GM18867 (cell line): ENCODE data around the gene KLHL2.
"Not testable (repeated sequence)": the region's sequence is repeated elsewhere in the genome, so short reads cannot be mapped to it uniquely, and the experiment has no call there.

Experiments
- ATAC-seq: cut with Tn5 transposase; IDR thresholded peaks from one replicate; pipeline ENCODE4 v1.9.1; 2021; ENCODE audit warnings: mild to moderate bottlenecking, moderate library complexity; ENCODE audit not compliant: unreplicated experiment

KLHL2 gene

DNA sequence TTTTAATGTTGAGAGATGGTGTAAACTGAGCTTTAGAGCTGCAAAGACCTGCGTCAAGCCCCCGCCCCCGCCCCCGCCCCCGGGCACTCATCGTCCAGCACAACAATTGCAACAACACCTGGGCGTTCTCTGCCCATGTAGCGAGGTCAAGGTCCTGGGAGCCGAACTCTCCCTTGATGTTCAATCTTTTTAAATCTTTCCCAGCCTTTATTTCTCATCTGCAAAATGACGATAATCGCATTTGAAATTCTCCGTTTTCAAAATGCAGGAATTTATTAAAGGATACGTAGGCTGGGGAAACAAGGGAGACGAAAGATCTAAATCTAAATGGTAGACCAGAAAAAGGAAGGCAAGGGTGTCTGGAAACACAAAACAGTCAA lies 119.5 kb downstream of the KLHL2 start:
- no peak for ATAC-seq

DNA sequence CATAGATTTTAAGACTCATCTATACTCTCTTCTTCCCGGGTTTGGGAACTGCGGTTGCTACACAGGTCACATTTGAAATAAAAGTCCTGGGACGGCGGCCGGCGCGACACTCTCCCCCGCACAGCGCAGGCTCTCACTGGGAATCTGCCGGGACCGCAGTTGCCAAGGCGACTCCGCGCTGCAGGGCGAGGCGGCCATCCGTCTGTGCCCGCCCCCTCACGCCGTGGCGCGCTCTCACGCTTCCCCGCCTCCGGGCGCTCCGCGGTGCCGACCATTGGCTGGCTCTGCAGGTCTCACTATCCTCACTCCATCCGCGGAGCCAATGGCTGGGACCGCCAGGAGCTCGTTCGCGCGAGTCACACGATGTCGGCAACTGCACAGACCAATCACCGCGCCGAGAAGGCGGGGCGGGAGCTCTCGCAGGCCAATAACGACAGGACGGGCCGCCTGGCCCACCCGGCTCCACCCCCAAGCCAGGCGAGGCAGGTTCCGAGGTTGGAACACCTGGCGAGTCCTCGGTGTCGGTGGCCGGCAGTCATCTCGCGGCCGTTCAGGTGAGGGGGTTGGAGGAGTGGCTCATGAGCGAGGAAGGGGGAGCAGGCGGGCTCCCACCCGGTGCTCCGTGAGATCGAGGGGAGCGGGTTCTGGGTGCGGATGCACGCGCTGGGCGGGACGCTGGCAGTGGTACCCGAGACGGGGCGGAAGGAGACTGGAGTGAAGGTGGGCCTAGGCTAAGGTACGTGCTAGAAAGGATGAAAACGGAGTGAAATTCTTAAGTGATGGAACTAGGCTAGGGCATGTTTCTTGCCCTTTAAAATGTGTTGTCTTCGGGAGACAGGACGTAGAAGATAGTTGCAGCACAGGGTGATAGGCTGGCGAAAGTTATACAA lies 120.1 kb downstream of the KLHL2 start, which contains the start of gene MSMO1:
TSS of gene MSMO1 (plus strand) at position 459 of the 890 bp plus-strand sequence. CDS start 5,702 bp downstream, outside the sequence.
- peak; percentile 98 for ATAC-seq

DNA sequence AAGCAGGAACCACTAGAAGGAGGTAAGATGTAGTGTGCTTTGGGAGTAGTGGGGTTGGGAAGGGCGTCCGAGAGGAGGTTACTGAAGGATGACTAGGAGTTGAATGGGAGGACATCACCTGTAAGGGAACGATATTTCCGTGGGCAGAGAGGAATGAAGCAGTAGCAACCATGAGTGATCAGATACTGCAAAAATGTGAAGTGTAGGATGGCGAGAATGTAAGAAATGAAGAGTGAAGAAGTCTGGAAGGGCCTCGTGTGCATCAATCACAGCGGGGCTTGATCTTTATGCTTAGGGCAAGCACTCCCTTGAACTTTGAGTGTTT lies 120.7 kb downstream of the KLHL2 start:
- peak; percentile 0 for ATAC-seq

DNA sequence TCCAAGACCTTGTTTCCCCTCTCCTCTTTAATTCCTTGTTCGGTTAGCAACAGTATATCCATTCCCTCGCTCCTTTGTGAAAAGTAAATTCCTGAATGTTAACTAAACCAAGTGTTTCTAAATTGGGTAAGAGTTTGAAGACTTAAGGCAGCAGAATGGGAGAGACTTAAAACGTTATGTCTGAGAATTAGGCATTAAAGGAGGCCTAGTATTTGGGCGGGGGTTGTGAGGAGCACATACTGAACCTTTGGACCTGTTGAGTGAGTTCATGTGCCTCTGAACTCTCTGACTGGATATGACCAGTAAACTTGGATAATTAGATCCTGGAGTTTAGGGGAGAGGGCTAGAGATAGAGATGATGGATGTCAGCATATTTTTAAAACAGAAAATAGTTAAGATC lies 121.3 kb downstream of the KLHL2 start:
- no peak for ATAC-seq

DNA sequence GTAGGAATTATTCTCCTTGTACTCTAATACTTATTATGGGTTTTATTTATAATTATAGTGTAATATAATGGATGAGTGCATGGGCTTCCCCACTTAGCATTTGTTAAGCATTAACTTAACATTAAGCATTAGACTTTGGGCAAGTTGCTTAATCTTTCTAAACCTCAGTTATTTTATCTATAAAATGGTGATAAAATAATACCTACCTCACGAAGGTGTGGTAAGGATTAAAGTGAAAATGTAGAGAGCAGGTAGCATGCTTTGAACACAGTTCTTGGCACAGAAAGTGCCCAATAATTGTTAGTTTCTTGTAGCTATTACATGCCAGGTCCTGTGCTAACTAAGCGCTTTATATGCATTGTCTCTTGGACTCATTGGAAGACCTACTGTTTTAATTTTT lies 122.7 kb downstream of the KLHL2 start:
- no peak for ATAC-seq

DNA sequence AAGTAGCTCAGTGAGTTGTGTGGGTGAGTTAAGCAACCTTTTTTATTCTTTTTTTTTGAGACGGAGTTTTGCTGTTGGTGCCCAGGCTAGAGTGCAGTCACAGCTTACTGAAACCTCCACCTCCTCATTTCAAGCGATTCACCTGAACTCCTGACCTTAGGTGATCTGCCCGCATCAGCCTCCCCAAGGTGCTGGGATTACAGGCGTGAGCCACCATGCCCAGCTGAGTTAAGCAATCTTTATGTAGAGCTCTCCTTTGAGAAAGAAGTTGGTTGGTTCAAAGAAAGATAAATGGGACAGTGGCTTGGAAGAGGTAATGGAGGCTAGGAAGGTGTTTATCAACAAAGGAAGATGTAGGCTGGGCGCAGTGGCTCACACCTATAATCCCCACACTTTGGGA lies 123.3 kb downstream of the KLHL2 start:
- no peak for ATAC-seq

DNA sequence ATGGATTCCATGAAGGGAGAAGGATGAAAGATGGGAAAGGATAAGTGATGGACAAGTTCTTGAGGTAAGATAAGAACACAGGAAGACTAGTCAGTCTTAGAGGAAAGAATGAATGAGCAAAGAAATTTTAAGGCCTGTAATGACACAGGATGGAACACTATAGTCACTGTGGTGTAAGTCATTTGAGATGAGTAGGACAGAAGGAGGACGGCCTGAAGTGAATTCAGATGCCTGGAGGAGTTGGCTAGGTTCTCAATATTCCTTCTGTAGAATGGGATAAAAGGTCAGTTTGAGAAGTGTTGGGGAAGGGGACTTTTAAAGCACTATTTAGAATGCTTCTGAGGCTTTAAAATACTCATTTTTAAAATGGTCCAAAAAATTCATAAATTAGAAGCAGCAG lies 124.0 kb downstream of the KLHL2 start:
- ATAC-seq, result no peak

DNA sequence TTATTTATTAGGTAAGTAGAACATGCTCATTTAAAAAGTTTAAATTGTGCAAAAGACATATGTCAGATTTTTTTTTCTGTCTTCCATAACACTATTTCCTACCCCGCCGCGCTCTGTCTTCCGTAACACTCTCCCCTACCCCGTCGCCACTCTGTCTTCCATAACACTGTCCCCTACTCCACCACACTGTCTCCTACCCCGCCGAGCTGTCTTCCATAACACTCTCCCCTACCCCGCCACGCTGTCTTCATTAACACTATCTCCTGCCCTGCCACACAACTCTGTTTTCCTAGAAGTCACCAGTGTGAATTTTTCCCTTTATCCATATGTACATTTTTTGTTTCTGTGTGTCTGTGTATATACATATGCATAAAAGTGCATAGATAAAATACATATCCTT lies 124.5 kb downstream of the KLHL2 start:
- no peak for ATAC-seq

DNA sequence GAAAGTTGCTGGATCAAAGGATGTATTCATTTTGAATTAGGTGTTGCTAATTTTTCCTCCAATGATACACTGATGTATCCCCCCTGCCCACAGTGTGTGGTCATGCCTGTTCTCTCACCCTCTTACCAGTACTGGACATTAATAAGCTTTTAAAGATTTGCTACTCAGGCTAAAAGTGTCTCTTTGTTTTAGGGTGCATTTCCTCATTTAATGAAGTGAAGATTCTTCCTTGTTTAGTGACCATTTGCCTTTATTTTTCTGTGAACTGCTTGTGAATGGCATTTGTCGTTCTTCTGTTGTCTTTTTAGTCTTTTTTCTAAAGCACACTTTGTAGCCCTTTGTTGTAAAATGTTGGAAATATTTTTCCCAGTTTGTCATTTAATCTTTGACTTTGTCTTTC lies 125.1 kb downstream of the KLHL2 start:
- no peak for ATAC-seq

DNA sequence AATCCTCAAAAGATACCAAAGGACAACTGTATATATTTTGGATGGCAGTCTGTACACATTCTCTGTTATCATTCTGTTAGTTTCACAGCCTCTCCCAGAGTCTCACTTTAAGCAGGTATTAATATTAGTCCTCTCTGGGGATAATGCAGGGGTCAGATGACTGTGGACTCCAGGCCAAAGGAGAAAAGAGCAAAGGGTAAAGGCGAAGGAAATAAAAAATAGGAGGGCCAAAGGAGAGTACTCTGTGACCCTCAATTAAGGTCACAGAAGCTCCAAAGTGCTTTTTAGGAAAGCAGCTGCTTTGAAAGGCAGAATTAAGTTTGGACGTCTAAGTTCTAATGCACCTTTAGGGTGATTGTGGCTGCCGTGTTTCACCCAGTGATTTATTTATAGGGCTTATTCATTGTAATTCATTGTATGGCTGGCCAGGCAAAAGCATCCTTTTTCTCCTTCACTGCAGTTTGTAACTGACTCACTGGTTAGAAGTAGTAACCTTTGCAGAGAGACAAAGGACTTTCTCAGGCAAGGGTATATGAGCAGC lies 127.9 kb downstream of the KLHL2 start:
- ATAC-seq, result no peak

DNA sequence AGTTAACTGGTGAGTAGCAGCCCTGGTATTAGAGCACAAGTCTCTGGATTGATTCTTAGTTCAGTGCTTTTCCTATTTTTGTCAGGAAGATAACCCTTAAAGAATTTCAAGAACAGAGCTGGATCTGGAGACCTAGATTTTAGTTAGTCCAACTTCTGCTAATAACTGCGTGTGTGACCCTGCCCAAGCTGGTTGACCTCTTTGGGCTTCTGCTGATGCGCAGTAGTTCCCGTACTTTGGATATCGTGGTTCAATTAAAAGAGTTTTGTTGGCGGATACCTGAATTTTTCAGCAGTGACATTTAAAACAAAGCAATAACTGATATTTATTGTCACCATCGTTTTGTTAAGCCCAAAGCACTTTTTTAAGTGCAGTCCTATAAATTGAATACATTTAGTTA lies 129.4 kb downstream of the KLHL2 start:
- ATAC-seq, result no peak

DNA sequence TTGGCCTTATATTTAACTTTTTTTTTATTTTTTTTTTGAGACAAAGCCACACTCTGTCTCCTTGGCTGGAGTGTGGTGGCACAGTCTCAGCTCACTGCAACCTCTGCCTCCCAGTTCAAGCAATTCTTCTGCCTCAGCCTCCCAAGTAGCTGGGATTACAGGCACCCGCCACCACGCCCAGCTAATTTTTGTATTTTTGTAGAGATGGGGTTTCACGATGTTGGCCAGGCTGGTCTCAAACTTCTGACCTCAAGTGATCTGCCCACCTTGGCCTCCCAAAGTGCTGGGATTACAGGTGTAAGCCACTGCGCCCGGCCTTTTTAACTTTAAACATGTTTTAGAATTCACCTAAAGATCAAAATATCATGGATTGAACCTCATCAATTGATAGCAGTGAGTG lies 135.0 kb downstream of the KLHL2 start:
- not testable (repeated sequence) for ATAC-seq

DNA sequence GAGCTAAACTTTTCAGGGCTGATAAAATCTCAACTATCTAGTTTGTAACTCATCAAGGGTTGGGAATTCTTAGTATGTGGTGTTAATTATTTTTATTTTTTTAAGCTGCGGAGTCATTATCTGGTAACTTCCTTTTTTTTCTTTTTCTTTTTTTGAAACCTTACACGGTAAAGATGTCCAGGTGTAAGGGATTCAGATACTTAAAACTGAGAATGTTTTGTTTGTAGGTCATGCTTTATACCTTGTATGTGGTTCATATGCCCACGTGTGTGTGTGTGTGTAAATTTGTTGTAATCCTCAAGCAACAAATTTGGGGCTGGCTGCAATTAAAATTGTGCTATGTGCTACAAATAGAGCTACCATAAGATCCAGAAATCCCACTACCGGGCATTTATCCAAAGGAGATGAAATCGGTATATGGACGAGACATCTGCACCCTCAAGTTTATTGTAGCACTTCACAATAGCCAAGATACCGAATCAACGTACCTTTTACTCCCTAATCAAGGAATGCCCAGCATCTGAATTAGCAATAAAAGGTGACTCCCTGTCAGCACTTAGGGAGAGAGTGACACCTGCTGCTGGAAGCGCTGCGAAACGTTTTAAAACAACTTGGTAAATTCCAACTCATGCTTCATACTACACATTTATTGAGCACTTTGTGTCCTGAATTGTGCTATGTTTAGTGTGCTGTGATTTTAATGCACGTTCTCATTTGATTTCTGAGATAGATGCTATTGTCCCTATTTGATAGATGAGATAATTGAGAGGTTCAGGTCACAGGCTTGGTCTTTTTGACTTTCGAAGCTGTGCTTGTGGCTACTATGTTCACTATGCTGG lies 136.2 kb downstream of the KLHL2 start:
- no peak for ATAC-seq

DNA sequence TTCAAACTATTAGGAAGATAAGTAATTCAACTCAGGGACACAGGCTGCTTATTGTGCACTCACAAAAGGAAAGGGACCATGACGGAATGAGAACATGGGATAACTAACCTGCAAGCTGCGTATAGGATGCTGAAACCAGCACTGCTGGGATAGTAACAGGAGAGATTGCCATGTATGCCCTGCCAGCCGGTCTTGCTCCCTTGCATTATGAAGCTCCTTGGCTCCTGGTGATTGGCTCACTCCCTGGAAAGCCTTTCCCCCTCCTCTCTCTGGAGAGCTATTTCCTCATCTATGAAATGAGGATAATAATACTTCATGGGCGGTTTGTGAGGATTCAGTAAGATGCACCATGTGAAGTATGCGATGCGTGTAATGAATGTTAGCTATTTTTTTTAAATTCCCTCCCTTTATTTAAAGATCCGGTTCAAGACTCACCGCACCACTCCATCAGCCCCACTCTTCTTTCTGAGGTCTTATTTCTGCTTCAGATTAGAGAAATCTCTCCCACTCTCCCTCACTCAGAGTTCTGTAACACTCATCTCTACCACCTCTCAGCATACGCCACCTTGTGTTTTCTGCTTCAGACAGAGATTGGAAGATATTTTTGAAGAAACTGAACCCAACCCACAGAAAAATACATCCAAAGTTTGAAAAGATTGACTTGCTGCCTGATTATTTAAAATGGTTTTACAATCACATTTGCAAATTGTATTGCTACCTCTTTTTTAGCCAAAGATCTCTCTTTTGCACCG lies 138.5 kb downstream of the KLHL2 start:
- ATAC-seq, result no peak

DNA sequence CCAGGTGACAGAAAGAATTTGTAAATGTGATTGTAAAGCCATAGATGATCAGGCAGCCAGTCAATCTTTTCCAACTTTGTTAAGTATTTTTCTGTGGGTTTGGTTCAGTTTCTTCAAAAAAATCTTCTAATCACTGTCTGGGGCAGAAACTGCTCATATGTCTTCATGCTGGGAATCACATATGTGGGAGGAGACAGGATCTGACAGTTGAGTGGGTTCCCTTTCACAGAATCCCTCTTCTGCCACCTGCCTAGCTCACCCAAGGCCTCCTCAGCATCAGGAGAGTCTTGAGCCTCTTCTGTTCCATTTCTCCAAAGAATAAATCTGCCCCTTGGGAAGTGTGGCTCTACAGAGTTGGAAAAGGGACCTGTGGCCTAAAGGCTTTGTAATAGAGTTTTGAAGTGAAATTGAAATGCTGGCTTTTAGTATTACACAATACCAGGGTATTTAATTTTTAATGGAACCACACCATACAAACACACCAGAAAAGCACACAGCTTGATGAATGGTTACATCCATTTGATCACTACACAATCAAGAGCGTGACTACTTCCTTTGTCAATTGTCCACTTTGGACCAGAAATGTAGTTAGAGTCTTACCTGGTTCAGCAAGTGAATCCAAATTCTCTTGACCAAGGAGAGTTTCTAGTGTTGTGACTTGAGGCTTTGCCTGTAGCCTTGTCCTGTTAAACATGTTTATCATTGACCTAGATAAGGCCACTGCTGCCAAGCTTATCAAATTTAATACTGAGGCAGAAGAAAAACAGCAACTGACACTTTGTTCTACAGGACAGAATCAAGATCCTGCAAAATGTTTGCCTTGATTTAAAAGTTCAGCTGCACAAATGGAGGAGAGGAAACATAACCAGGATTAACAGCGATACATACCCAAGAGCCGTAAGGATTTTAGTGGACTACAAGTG lies 140.5 kb downstream of the KLHL2 start:
- ATAC-seq, result no peak

DNA sequence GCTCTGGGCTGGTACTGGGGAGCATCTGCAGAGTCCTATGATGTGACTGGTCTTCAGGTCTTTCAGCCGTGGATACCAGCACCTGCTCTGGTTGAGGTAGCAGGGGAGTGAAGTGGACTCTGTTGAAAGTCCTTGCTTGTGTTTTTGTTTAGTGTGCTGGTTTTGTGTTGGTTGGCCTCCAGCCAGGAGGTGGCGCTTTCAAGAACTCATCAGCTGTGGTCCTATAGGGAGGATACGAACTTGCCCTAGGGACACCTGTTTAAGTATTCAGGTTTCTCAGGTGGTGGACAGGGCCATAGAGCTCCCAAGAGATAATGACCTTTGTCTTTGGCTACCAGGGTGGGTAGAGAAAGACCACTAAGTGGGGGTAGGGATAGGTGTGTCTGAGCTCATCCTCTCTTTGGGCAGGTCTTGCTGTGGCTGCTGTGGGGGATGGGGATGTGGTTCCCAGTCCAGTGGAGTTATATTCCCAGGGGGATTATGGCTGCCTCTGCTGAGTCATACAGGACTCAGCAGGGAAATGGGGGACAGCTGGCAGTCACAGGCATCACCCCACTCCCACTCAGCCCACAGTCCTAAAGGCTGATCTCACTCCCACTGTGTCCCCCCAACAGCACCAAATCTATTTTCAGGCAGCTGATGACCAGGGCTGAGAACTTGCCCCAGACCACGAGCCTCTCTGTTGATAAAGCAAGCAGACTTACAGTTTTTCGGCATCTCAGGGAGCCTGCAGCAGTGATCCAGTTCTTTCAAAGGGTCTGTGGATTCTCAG lies 144.2 kb downstream of the KLHL2 start:
- ATAC-seq, result no peak

DNA sequence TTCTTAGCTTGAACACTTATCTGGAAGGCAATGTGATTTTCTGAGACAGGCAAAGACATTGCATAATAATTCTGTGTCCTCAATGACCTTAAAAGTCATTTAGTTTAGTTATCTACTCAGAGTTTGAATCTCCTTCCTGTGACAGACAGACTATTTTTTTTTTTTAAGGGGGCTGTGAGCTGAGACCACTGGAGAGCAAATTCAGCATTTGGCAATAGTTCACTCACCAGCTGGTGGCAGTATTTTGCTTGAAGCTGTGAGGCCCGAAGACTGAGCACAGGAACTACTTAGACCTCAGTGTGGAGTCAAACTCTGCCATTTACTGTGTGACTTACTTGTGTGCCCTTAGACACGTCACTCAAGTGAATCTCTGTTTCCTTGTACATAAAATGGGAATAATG lies 148.5 kb downstream of the KLHL2 start:
- ATAC-seq, result peak; percentile 63

DNA sequence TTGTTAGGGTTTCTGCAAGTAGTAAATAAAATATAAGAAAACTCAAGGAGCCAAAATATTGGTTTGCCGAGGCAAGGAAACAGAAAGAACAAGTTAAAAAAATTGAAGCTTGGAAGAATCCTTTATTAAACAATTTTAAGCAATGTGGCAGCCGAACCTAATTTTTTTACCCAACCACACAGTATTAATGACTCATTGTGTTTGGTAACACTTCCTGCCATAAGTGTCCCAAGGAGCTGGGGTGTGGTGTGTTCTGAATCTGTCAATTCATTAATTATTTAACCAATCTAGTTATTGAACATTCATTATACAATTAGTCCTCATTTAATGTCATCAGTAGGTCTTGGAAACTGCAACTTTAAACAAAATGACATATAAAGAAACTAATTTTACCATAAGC lies 152.1 kb downstream of the KLHL2 start:
- no peak for ATAC-seq

DNA sequence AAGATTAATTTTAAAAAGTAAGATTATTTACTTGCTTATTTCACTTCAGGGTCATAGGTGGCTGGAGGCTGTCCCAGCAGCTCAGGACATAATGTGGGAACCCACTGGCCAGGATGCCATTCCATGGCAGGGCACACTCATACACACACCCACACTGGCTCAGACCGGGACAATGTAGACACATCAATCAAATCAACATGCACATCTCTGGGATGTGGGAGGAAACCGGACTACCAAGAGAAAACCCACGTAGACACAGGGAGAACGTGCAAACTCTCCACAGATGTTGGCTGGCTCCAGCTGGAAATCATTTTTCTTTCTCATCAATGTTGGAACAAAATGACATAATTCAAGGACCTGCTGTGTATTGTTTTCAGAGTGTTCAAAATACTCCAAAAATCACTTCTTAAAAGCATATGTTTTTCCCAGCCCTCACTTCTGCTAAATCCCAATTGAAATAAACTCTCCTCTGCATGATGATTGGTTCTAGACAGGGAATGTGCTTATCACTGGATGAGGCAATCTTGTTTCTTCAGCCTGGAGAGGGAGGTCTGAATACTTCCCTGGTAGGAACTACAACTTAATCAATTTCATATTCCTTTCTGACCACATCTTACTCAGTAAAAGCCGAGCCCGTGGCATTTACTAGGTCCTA lies 152.8 kb downstream of the KLHL2 start:
- ATAC-seq, result no peak
